Middle frontal gyrus (tissue), 1 donor: ENCODE data around the gene CDH22.

Experiments used
- DNase-seq: peaks from one replicate; pipeline ENCODE4 v3.0.0-alpha.2; 2015; ENCODE audit warnings: low spot score; ENCODE audit errors: extremely low spot score

The CDH22 gene

DNA sequence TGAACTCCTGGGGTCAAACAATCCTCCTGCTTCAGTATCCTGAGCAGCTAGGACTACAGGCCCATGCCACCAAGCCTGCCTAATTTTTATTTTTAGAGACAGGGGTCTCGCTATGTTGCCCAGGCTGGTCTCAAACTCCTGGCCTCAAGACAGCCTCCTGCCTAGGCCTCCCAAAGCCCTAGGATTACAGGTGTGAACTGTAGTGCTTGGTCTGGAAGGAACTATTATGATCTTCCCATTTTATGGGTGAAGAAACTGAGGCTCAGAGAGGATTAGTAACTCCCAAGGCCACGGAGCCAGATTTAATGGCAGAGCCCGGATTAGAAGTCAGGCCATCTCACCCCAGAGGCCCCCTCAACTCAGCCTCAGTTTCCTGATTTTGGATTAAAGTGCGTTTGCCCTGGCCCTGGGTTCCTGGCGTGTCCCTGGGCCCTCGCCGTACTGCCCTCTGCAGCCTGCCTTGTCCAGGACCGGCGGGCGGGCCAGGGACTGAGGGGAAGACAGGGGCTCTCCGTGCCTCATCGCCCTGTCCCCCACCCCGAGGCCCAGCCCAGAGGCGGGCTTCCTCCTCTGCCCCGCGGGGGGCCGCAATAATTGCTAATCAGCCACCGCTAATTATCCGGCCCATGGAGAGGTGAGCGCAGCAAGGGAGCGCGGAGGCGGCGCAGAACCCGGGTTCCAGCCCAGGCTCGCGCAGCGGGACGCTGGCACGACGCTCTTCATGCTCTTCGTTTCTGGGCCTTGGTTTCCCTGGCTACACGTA lies 155.3 kb downstream of the CDH22 start:
- no peak for DNase-seq

DNA sequence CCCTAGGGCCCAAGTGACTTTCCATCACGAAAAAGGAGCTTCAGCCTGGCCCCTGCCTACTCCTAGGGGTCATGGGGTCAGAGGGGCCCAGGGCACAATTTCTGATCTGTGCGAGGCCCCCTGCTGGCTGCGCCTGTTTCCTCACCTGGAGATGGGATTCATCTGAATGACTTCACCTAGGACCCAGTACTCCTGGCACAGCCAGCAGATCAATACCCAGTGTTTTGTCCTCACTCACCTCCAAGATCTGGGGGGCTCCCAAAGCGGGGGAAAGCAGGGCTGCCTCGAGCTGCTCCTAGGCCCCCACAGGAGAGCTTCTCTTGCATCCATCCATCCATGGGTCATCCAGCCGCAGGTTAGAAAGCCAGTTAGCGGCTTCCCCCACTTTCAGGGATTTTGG lies 156.4 kb downstream of the CDH22 start:
- no peak for DNase-seq

DNA sequence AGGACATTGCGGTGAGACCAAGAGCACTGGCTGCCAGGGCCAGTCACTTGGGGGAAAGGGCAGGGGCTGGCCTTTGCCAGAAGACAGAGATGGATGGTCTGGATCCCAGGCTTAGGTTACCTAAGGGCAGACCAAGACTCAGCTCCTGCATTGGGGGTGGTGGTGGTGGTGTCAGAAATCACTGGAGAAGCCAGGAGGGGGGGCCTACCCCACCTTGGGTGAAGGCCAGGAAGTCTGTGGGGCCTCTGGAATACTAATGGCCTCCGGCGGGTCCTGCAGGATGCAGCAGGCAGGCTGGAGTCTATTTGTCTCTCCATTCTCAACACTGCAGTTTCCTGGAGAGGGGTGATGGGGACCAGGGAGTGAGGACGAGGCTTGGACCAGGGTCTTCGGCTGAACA lies 157.4 kb downstream of the CDH22 start:
- DNase-seq: no peak

DNA sequence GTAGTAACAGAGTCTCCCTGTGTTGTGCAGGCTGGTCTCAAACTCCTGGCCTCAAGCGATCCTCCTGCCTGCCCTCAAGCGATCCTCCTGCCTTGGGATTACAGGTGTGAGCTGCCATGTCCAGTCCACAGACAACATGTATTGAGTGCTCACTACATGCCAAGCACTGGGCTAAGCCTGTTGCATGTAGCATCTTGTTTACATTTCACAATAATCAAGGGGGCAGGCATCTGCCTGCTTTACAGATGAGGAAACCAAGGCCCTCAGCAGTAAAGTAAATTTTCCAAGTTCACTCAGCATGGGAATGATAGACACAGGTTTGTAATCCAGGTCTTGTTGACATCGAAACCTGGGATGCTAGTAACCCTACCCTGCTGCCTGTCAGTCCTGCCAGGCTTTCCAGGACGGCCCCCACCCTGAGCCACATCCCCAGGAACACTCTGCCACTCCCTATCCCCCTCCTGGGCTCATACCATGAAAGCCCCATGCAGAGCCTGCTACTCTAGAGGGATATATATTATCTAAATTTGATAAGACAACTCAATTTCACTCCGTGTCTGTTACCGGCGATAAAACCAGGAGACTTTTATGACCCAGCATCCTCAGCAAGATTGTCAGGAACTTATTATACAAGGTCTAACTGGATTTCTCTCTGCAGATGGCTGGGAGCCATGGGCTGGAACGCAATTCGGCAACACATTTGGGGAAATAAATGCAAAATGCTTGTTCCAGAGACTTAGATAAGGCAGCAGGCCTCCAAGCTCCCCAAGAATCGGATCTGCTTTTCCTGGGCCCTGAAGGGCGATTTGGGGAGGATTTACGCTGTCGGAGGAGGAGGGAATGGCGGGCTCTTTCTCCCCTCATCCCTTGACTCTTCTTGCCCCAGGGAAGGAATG lies 159.7 kb downstream of the CDH22 start:
- no peak for DNase-seq

DNA sequence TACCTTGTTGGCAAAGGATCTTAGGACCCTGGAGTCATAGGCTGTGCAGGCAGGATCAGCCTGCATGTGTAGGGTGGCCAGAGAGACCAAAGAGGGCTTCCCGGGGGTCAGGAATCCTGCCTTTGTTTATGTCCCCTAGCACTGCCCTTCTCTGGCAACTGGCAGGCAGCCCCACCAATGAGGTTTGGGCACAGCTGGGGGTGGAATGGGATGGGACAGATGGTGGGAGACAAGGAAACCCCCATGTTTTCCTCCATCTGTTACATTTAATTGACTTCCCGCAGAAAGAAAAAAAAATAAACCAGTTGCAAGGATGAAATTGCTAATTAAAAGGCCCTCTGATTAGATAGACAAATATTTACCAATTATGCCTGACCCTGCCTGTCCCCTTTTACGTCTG lies 162.6 kb downstream of the CDH22 start:
- no peak for DNase-seq

DNA sequence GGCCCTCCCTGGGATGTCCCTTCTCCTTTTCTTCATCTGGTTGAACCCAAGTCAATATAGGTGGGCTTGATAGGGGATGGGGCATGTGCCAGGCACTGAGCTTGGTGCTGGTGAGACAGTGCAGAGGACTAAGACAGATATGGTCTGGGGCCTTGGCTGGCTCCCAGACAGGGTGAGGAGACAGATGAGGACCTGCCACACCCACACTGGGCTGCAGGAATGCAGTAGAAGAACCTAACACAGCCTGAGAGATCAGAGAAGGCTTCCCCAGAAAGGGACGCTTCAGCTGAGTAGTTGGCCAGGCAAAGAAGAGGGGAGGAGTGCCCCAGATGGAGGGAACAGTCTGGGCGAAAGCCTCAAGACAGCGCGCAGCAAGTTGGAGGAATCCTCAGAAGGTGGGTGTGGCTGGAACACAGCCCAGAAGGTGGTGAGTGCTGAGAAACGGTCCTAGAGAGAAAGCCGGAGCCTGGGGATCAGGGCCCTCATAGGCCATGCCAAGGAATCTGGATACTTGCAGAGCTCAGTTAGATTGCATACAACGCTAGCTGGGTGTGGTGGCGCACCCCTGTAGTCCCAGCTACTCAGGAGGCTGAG lies 163.8 kb downstream of the CDH22 start:
- no peak for DNase-seq

DNA sequence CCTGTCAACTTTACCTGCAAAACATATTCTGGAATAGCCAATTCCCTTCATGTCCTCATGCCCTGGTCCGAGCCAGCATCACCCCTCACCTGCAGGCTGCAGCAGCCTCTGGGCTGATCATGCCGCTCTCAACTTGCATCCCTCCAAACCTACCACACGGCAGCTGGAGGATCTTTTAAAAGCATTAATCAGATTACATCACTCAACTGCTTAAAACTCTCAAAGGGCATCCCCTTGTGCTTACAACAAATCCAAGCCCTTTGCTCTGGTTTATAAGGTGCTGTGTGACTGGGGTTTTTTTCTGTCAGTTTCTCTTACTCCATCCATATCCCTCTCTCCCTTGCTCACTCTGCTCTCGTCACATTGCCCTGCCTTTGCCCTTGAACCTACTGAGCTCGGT lies 166.2 kb downstream of the CDH22 start:
- DNase-seq: no peak

DNA sequence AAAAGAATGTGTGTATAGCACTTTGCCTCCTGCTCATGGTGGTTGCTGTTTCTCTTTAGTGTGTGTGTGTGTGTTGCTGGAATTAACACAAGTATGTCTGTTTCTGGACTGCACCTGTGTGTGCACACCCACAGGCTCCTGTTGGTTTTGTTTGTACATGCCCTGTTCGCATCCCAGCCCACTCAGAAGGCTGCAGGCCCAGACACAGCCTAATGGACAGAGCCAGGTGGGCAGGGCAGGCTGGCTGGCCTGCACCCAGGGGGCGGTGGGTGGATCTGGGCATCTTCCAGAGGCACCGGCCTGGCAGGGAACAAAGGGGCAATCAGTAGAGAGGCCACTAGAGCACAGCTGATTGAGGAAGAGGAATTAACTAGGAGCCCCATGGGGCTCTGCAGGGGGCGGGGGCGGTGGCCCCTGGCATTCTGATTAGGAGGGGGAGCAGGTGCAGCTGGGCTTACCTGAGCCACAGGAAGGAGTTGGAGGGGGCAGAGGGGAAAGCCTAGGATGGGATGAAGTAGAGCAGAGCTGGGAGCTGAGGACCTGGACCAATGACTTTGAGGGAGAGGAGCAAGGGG lies 168.3 kb downstream of the CDH22 start:
- no peak for DNase-seq

DNA sequence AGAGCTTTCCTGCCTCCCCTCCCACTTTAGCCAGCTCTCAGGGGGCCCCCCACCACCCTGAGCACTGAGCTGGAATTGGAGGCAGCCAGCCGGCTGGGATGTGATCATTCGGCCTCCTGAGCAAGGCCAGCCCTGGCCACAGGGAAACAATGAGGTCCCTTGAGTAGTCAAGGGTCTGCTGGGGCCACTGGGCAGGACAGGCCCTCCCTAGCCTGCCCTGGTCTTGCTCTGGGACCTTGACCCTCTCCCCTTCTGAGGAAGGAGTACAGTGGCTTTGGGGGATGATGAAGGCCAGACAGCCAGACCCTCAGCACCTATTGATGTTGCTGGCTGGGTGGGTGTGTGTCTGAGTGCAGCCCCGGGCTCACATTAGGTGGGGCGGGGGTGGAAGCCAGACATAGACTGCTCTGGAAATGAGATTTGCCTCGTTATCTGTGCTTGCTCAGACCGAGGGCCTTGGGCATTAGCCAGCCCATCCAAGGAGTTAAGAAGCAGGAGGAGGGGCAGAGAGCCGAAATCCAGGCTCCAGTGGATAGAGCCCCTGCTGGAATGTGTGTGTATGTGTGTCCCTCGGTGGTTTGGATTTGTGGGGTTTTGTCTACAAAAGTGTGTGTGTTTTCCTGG lies 168.9 kb downstream of the CDH22 start:
- DNase-seq: no peak

DNA sequence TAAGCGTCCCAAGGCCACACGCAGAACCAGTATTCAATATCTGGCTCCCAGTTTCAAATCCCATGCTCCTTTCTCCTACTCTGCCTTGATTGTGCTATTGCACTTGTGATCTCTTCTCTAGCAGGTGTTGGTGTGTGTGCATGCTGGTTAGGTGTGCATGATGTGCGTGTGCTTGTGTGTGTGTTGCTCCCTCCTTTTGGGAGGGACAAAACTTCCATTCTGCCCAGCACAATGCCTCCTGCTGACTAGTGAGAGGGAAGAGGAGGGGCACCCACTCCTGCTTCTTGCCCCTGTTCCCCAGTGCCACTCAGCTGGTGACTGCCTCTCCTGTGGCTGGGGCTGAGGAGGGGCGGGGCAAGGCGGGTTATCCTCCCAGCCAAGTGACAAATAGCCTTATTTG lies 170.5 kb downstream of the CDH22 start:
- no peak for DNase-seq

DNA sequence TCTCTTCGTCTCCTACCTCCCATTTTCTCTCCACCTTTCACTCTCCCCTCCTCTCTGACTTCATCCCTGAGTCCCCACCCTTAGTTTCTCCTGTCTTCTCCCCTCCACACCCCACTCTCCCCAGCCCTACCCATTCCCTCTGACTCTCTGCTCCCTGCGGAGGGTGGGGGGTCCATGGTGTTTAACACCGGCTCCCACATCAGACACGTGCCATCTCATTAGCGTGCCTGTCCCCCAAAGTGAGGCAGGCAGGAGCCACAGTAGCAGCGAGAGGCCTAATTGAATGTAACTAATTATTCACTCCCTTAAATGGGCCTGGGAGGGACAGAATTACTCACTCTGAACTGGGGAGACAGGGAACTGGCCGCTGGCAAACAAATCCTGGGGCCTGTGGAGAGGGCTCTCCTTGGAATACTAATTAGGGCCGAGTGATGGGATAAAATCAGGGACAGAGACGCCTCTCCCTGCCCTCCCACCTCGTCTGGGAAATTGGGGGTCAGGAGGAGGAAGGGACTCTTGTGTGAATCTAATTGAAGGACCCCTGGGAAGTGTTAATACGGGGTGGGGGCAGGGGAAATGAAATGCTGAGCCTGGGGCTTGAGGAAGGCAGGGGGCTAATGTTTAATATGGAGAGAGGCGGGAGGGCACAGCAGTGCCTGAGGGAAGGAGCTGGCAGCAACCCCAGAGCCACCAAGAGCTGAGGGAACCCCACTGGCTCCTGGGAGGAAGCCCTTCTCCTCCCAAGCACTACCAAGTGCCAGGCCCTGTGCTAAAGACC lies 172.3 kb downstream of the CDH22 start:
- no peak for DNase-seq

DNA sequence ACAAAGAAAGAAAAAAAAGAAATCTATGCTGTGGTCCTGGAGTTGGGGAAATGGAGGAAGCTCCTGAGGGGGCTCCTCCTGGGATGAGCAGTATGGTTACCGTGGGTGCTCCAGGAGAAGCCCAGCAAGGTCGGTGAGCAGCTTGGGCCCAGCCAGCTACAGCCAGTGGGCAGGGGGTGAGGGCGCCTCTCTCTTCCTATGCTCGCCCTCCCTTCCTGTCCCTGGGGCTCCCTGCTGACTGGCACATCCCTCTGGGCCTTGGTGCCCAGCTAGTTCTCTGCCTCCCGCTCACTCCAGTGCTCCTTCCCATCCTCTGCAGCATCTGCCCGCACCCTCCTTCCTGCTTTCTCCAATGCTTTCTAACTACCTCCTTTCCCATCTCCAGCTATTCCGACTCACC lies 173.6 kb downstream of the CDH22 start:
- DNase-seq: no peak

DNA sequence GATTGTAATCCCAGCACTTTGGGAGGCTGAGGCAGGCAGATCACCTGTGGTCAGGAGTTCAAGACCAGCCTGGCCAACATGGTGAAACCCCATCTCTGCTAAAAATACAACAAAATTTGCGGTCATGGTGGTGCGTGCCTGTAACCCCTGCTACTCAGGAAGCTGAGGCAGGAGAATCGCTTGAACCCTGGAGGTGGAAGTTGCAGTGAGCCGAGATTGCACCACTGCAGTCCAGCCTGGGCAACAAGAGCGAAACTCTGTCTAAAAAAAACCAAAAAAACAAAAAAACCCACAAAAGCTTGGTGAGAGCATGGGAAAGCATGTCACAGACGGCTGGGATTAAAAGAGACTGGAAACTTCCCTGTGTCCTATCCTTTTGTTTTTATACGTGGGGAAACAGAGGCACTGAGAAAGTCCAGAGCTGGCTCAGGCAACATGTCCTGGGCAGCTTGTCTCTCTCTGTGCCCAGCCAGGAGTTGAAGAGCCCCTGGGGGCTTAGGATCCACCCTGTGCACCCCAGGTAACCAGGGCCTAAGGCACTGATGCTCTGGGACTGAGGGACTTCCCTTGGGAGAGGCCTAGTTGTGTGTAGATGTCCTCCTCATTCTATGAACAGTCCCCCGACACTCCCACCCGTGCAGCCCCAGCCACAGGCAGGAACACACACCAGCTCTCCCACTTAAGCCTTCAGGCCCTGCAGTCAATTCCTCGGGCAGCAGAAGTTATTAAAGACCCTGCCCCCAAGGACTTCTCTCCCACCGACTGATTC lies 174.2 kb downstream of the CDH22 start:
- no peak for DNase-seq

DNA sequence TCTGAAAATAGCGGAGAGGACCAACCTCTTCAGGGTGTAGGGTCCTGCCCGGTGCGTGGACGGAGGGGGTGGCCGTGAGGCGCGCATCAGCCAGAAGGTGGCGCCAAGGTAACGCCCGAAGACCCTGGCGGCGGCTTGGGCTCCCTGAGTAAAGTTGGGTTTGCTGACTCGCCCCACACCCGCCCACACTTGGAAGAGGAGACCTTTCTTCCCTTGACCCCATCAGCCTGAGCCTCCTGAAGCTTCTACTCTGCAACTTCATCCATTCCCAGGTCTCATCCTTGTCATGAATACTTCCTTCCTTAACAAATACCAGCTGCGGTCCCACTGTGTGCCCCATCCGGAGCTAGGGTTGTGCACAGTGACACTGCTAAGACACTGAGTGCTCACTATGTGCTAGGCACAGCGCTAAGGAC lies 175.6 kb downstream of the CDH22 start:
- peak; percentile 43 for DNase-seq

DNA sequence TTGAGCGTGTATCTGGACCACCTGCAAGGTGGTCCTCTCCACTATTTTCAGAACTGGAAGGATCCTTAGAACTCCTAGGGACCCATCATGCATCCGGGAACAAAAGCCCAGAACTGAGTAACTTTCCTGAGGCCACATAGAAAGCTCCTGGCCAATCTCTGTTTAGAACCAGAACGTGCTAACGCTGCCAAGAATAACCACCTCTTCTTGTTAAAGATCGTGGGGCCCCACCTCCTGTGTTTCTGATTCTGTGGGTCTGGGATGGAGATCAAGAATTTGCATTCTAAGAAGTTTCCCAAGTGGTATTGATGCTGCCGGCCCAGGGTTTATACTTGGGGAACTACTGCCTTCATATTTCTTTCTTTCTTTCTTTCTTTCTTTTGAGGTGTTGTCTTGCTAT lies 176.9 kb downstream of the CDH22 start:
- DNase-seq: no peak

DNA sequence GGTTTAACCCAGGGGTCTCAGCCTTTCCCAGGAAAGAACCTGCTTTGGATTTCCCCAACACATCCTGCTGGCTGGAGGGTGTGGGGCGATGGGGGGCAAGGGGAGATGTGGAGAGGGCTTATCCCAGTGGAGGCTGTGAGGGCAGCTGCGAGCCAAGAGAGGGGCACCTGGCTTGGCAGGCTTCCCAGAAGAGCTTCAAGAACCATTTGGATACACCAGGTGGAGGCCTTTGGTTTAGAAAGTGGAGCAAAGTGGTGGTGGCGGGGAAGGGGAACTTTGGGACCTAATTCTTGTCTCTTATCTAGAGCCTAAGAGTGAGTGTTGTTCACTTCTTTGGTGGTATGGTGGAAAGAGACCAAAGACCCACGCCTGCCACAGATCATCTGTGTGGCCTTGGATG lies 177.8 kb downstream of the CDH22 start:
- DNase-seq: no peak

DNA sequence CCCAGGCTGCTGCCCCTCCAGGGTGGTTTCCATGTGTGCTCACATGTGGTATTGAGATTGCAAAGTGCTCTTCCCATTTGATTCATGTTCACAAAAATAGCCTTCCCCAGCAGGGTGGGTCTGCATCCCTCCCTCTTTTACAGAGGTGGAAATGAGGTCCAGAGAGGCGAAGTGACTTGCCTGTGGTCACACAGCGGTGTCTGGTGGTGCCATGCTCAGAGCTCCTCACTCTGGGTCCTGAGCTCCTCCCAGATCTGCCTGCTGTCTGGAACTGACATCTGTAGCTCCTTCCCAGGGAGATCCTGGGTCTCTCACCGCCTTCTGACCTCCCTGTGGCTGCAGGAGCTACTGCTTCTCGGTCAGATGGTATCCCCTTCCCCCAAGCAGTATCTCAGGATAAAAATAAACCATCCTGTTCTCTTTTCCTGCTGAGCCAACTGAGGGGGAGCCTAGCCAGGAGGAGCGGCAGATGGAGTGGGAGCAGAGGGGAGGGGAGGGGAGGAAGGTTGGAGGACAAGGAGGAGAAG lies 178.3 kb downstream of the CDH22 start:
- no peak for DNase-seq

DNA sequence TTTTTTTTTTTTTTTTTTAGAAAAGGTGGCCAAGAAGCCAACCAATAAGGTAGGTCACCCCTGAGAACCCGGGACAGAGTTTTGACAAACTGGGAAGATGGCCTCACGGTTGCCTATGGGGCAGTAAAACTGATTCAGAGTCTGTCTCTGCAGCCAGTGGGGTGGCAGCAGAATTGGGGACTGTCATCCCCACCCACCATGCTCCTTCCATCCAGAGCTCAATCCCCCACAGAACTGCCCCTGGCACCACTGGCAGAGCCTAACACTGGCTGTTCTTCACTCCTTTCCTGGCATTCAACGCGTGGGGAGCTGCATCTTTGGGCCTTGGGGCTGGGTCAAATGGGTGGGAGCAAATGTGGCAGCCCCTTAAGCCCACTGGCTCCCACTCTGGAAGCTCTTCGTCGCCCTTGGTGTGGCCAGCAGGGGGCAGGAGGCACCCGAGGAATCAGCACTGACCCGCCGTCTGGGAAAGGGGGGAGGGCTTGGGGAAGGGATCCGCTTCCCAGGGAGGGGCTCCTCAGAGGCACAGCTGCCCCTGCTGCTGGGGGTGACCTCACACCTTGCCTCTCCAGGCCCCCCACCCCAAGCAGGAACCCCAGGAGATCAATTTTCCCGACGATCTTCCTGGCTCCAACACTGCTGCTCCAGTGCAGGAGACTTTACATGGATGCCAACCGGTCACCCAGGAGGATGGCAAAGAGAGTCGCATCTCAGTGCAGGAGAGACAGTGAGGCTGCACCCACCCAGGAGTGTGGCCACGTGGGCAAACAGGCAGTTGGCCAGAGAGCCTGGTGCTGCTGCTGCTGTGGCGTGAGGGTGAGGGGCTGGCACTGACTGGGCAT lies 179.8 kb downstream of the CDH22 start:
- no peak for DNase-seq
